Right lobe of liver (tissue), 6 donors: ENCODE data around the gene TGM3. TPM values are rescaled to one million over a fixed set of nuclear protein-coding genes. Genes with fewer than 3 reads are reported as not detected.

Experiments used
- ATAC-seq, 4 donors: fragments of 200-7000 bp; cut with Tn5 transposase; one replicate each; pipeline ENCODE4 v1.9.1; 2020; ENCODE audit warnings: mild to moderate bottlenecking in 4 of 4, moderate library complexity in 4 of 4
- DNase-seq, 3 donors: peaks; one replicate each; pipeline ENCODE4 v3.0.0-alpha.2; 2020
- H3K27ac ChIP-seq, 3 donors: fragments of 200-600 bp; one replicate each; pipeline ENCODE4 v1.8.0; 2022
- H3K27me3 ChIP-seq, 2 donors: fragments of 200-600 bp; one replicate each; pipeline ENCODE4 v1.8.0; 2022
- H3K36me3 ChIP-seq, 4 donors: fragments of 200-600 bp; sonication (generic) in 1 of 4; one replicate each; pipeline versions ENCODE4 v1.5.1 to v1.8.0; 2017 to 2022; ENCODE audit warnings: control low read depth in 1 of 4
- H3K4me1 ChIP-seq, 4 donors: fragments of 200-600 bp; sonication (generic) in 1 of 4; one replicate each; pipeline versions ENCODE4 v1.5.1 to v1.8.0; 2017 to 2022; ENCODE audit warnings: control low read depth in 1 of 4
- H3K4me3 ChIP-seq, 3 donors: fragments of 200-600 bp; one replicate each; pipeline ENCODE4 v1.8.0; 2022
- H3K9me3 ChIP-seq, 4 donors: fragments of 200-600 bp; sonication (generic) in 1 of 4; one replicate each; pipeline versions ENCODE4 v1.5.1 to v1.8.0; 2017 to 2022; ENCODE audit warnings: control low read depth in 1 of 4
- POLR2A ChIP-seq: fragments of 450-650 bp; IDR thresholded peaks from one replicate; pipeline ENCODE4 v1.6.1; 2017; ENCODE audit warnings: antibody characterized with exemption, mild to moderate bottlenecking
- WGBS: methylation state at CpG from one replicate; pipeline ENCODE4 v1.1.6; 2018; ENCODE audit warnings: low coverage, low lambda C conversion rate; ENCODE audit not compliant: insufficient coverage; ENCODE audit errors: missing lambda C conversion rate; 5-methylcytosine and 5-hydroxymethylcytosine counted together
- intact Hi-C, 2 donors: fragments of 100-400 bp; cut with DNase I; formaldehyde crosslinking; loops; one replicate each; pipeline versions ENCODE4 v1.11.2 to v1.14.1; 2022
- total RNA-seq, 6 experiments: library from RNA; depleted of rRNA in 2 of 6; stranded (reverse); fragments of >200 nt in 2 of 6; fragmentation: NEBNext Ultra II Directional in 3 of 6; extraction: Animal tissue kit (Norgen Biotek cat#: 25700) in 3 of 6; gene quantifications; one replicate each; pipeline versions ENCODE4 v1.1.0 to v1.2.4, GENCODE V29; 2016 to 2023
- TF ChIP-seq, protein P1 (sequence below), 4 donors: fragments of 200-600 bp in 3 of 4; fragments of 450-650 bp in 1 of 4; IDR thresholded peaks; one replicate each; pipeline versions ENCODE4 v1.5.1 to v1.8.0; 2016 to 2022; ENCODE audit warnings: antibody characterized with exemption in 4 of 4, mild to moderate bottlenecking in 2 of 4
- donor health status: DM: no; HTN: yes; CAD: no.
- donor health status: DM: no; HTN: no; CAD: no.
- donor health status: DM: no; HTN: no; CAD: no.
- donor health status: DM: no; HTN: yes; CAD: no.
- donor health status: DM: no; HTN: yes; CAD: no.

TGM3 gene
- total RNA-seq, 6 experiments from 2014 or later: 0.15 to 3.0 (median 0.30) TPM; not detected in 2

DNA sequence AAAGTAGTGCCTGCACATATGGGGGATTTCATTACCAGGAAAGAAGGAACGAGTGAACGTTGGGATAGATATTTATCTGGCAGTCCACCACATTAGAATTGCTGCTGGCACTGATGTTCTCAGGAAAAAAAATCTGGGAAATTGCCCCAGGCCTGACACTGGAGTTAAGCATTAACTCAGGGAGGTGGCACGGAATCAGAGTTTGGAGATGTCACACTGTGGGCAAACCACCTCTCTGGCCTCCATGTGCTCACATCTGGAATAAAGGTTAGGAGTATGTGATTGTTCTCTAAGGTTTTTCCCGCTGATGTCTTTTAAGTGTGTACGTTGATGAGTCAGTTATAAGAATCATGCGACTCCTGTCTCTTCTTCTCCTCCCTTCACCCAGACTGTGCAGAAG lies 7.9 kb downstream of the TGM3 start:
- WGBS: 32% methylated on average over 6 of the region's 6 CpGs
- Histone ChIP-seq H3K27ac (peak overlapping the region; percentile 37 to 71 (median 61)), H3K4me1 (peaks cover 0 to 64% (median 32%) of the 10 kb centered on the region in 4 donors), H3K27me3 (no peaks in the 10 kb centered on the region), H3K36me3 (no peaks in the 10 kb centered on the region), H3K9me3 (no peaks in the 10 kb centered on the region), H3K4me3 (no peak overlapping the region)
- ATAC-seq: peak; percentile 48 to 68 (median 58)
- intact Hi-C loops: no loop called here
- no peak for TF ChIP-seq POLR2A
- DNase-seq: peak in 2 of 3 donors; percentile 38 to 82

DNA sequence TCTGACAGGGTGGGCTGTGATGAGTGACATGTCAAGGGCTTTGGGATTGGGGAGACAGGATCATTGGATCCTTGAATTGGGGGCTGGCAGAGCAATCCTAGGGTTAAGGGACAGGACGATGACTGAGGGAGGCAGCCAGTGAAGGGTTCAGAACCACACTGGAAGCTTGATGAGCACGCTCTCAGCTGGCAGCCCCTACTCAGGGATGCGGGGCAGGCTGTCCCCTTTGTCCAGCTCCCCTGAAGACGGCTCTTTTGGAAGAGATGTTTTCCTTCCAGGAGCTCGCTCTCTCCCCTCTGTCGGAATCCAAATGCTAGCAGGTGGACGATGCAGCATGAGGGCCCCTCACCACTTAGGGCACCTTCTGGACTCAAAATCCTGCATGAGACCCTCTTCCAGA lies 8.4 kb downstream of the TGM3 start:
- no CpG with 5 or more reads among the region's 7 CpGs for WGBS
- no peak for TF ChIP-seq POLR2A
- TF ChIP-seq, protein P1, sequence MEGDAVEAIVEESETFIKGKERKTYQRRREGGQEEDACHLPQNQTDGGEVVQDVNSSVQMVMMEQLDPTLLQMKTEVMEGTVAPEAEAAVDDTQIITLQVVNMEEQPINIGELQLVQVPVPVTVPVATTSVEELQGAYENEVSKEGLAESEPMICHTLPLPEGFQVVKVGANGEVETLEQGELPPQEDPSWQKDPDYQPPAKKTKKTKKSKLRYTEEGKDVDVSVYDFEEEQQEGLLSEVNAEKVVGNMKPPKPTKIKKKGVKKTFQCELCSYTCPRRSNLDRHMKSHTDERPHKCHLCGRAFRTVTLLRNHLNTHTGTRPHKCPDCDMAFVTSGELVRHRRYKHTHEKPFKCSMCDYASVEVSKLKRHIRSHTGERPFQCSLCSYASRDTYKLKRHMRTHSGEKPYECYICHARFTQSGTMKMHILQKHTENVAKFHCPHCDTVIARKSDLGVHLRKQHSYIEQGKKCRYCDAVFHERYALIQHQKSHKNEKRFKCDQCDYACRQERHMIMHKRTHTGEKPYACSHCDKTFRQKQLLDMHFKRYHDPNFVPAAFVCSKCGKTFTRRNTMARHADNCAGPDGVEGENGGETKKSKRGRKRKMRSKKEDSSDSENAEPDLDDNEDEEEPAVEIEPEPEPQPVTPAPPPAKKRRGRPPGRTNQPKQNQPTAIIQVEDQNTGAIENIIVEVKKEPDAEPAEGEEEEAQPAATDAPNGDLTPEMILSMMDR (IDR thresholded peaks at IDR 0.05): no peak
- intact Hi-C loops: no loop called here
- ATAC-seq: no peak
- Histone ChIP-seq H3K4me3 (no peak overlapping the region), H3K27ac (peak overlapping the region in 1 of 3 donors; percentile 71), H3K27me3 (no peaks in the 10 kb centered on the region), H3K36me3 (no peaks in the 10 kb centered on the region), H3K9me3 (no peaks in the 10 kb centered on the region), H3K4me1 (peaks cover 0 to 59% (median 30%) of the 10 kb centered on the region in 4 donors)
- DNase-seq: no peak

DNA sequence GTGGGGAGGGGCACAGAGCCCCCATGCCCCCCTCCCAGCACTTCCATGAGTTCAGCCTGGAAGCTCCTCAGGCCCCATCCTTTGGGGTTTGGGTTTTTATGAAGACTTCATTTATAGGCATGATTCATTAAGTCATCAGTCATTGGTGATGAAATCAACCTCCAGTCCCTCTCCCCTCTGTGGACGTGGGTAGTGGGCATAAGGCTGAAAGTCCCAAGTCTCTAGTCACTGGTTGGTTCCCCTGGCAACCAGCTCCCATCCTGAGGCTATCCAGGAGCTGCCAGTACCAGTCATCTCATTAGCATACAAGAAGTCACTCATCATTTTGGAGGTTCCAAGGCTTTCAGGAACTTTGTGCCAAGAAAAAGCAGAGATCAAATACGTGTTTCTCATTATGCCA lies 9.2 kb downstream of the TGM3 start:
- Histone ChIP-seq H3K4me3 (no peak overlapping the region), H3K4me1 (peaks cover 0 to 50% (median 25%) of the 10 kb centered on the region in 4 donors), H3K9me3 (no peaks in the 10 kb centered on the region), H3K27me3 (no peaks in the 10 kb centered on the region), H3K27ac (no peak overlapping the region), H3K36me3 (no peaks in the 10 kb centered on the region)
- intact Hi-C loops: no loop called here
- no peak for ATAC-seq
- no peak for TF ChIP-seq POLR2A
- TF ChIP-seq, protein P1 (IDR thresholded peaks at IDR 0.05): no peak
- WGBS: 20% methylated on average over 2 of the region's 2 CpGs
- no peak for DNase-seq

DNA sequence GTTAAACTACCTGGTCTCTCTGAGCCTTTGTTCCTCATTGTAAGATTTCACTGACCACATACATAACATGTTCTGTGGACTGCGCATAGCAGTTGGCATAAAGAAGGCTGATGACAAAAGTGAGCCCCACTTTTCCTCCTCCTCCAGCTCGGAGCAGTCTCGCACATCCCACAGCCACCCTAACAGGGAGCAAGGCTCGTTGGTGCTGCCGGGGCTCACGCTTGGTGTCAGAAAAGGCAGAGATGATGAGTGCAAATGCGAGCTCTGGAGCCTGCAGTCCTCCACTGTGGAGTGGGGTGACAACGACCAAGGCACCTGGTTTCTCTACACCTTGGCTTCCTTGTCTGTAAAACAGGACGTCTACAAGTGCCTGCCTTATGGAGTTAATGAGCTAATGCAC lies 9.7 kb downstream of the TGM3 start:
- Histone ChIP-seq H3K4me3 (no peak overlapping the region), H3K9me3 (no peaks in the 10 kb centered on the region), H3K36me3 (no peaks in the 10 kb centered on the region), H3K4me1 (peaks cover 0 to 46% (median 22%) of the 10 kb centered on the region in 4 donors), H3K27ac (no peak overlapping the region), H3K27me3 (no peaks in the 10 kb centered on the region)
- ATAC-seq (no peak), DNase-seq (no peak)
- 73% methylated on average over 6 of the region's 9 CpGs for WGBS
- no peak for TF ChIP-seq POLR2A
- TF ChIP-seq, protein P1 (IDR thresholded peaks at IDR 0.05): no peak
- intact Hi-C loops: no loop called here

DNA sequence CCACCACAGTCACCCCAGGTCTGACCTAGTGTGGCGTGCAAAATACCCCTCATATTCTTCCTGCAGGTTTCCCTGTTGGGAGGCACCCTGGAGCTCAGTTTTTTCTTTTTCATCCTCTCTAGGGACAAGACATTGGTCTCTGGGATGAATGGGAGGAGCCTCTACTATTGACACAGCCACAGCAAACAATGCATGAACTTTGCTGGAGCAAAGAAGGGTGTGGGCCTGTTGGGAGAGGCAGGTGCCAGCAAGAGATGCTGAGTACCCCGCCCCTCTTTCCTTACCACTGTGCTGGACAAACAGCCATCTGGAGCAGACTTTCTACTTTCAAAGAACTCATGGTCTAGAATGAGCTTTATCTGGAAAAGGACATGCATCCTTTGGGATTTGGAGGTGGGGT lies 10.1 kb downstream of the TGM3 start:
- intact Hi-C loops: no loop called here
- Histone ChIP-seq H3K4me1 (peaks cover 0 to 41% (median 20%) of the 10 kb centered on the region in 4 donors), H3K27me3 (no peaks in the 10 kb centered on the region), H3K27ac (no peak overlapping the region), H3K9me3 (no peaks in the 10 kb centered on the region), H3K4me3 (no peak overlapping the region), H3K36me3 (no peaks in the 10 kb centered on the region)
- ATAC-seq: peak; percentile 31 to 51 (median 42)
- WGBS: 65% methylated on average over 2 of the region's 2 CpGs
- DNase-seq: no peak
- TF ChIP-seq, protein P1 (IDR thresholded peaks at IDR 0.05): no peak
- no peak for TF ChIP-seq POLR2A
